GM21381 (cell line): Measurements from ENCODE around the gene WBP2NL.

ENCODE experiments used
- ATAC-seq: cut with Tn5 transposase; IDR thresholded peaks from one replicate; pipeline ENCODE4 v1.9.1; 2021; ENCODE audit warnings: mild to moderate bottlenecking, moderate library complexity; ENCODE audit not compliant: unreplicated experiment

The WBP2NL gene

GRCh38 chr22:42025421-42025820 is 26.8 kb downstream of the WBP2NL start:
- ATAC-seq, result no peak

DNA sequence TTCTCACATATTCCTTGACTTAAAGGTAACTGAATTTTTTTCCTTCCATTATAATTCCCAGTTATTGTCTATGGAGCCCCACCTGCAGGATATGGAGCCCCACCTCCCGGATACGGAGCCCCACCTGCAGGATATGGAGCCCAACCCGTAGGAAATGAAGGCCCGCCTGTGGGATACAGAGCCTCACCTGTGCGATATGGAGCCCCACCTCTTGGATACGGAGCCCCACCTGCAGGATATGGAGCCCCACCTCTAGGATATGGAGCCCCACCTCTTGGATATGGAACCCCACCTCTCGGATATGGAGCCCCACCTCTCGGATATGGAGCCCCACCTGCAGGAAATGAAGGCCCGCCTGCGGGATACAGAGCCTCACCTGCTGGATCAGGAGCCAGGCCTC is 28.1 kb downstream of the WBP2NL start:
- ATAC-seq, result no peak

- no peak for ATAC-seq
Observed at GRCh38 chr22:42033263-42034181, 34.9 kb downstream of the WBP2NL start.

DNA sequence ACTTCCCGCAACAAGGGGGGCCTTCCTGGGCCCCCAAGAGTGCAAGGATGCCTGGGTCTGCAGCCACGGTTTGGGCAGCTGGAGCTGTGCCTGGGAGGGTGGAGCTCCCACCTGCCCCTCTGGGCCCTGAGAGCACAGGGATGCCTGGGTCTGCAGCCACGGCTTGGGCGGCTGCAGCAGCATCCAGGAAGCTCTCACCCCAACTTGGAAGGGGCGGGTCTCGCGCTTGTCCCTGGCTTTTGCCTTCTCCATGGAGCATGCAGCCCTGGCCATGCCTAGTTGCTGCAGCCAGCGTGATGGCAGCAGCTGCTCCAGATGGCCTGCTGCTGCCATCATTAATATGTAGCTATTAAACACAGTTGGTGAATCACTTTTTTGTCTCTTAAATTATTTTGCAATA is 36.7 kb downstream of the WBP2NL start:
- ATAC-seq, result no peak

- ATAC-seq, result no peak
Observed at GRCh38 chr22:42039271-42039670, 40.7 kb downstream of the WBP2NL start.

- no peak for ATAC-seq
Observed at GRCh38 chr22:42041784-42042183, 43.2 kb downstream of the WBP2NL start.

DNA sequence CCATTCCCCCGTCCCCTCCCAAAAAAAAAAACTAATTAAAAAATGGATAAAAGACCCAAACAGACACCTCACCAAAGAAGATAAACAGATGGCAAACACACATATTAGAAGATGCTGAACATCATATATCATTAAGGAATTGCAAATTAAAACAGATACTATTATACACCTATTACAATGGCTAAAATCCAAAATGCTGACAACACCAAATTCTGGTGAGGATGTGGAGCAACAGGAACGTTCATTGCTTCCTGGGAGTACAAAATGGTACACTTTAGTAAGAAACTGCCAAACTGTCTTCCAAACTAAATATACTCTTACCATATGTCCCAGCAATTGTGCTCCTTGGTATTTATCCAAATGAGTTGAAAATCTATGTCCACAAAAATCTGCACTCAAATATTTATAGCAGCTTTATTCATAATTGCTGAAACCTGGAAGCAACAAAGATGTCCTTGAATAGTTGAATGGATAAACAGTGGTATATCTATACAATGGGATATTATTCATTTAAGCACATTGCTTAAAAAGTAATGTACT is 52.1 kb downstream of the WBP2NL start:
- ATAC-seq, result no peak

DNA sequence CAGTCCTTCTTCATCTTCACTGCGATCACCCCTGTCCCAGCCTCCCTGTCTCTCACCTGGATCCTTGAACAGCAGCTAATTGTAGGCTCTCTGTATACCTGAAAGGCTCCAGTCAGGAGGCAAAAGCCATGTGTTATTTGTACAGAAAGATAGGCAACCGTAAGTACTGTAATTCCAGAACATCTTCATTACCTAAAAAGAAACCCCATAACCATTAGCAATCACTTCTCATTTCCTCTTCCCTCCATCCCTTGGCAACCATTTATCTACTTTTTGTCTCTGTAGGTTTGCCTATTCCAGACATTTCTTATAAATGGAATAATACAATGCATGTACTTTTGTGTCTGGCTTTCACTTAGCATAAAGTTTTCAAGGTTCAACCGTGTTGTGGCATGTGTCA is 54.2 kb downstream of the WBP2NL start:
- no peak for ATAC-seq

- no peak for ATAC-seq
Observed at GRCh38 chr22:42056757-42057511, 58.3 kb downstream of the WBP2NL start.

DNA sequence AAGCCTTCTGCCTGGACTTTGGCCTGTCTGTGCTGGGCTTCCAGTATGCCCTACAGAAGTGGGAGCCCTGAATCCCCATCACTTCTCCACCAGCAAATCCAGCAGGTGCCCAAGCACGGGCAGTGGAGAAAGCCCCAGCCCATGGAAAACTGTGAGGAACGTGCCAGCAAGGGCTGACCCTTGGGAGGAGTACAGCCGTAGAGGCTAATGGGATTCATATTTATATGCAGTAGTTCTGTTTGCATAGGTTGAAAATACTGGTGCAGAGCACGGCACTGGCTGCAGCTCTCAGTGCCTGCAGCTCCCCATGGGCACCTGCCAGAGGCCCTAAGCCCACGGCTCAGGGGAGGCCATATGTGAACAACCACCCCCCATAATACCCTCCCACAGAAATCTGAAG is 61.9 kb downstream of the WBP2NL start:
- no peak for ATAC-seq

DNA sequence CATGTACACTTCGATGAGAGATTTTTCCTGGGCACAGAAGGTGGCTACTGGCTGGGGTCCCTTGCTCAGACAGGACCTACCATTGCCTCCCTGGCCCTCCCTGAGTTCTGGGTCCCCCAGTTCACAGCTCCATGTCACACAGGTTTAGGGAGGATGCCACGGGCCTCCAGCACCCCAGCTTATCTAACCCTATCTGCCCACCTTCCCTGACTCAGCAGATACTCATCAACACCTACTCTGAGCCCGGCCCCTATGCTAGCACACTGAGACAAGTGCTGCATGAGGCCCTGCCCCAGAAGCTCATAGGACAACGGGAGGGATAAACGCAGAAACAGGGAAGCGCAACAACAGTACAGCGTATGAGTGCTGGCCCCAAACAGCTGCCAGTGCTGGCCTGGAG is 62.5 kb downstream of the WBP2NL start:
- no peak for ATAC-seq

GRCh38 chr22:42062506-42063170 is 64.0 kb downstream of the WBP2NL start:
- ATAC-seq, result no peak

GRCh38 chr22:42064629-42065028 is 66.0 kb downstream of the WBP2NL start:
- no peak for ATAC-seq

GRCh38 chr22:42065438-42066125 is 67.0 kb downstream of the WBP2NL start:
- ATAC-seq, result no peak

DNA sequence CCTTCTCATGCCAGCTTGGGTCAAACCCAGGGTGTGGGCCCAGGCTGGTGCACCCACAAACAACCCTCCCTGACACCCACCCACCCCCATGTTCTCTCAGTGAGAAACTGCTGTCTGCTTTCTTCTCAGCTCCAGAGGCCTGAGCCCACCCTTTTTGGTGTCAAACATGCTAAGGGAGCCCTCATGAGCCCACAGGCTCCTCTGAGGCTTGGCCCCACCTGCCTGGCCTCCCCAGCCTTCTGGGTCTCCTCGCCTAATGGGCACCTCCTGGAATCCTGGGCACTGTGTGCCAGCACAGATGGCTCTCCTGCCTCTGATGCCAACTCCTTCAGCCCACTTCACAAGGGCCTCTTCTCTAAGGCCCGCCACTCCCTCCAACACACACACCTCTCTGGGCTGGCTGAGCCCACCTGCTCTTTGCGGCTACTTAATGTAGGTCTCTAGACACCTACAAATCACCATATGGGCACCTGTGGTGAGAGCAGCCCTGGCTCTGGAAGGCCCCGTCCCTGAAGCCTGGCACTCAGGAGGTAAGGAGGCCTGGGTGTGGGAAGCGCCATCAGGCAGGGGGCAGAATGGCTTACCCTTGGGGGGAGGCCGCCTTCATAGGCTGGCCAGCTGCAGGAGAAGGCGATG is 67.7 kb downstream of the WBP2NL start:
- no peak for ATAC-seq

DNA sequence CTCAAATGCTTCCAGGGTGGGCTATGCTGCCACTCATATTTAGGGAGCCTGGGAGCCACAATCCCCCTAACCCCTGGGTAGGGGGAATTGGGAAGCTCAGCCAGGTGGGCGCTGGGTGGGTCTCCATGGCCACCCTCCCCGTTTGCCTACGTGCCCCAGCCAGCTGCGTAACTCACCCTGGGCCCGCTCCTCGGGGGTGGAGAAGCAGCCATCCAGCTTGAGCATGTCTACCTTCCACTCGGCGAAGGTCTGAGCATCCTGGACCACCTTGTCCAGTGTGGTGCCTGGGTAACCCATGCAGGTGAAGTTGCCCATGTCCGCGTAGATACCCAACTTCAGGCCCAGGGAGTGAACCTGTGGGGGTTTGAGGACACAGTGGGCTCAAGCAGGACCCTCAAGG is 68.3 kb downstream of the WBP2NL start:
- no peak for ATAC-seq

GRCh38 chr22:42067671-42068251 is 69.2 kb downstream of the WBP2NL start:
- ATAC-seq, result no peak

GRCh38 chr22:42068291-42068690 is 69.7 kb downstream of the WBP2NL start:
- no peak for ATAC-seq

GRCh38 chr22:42069801-42070516 is 71.4 kb downstream of the WBP2NL start:
- ATAC-seq, result no peak
